Fibroblast of lung (primary cell): ENCODE results near the gene RNF19B.

Experiments
- CTCF ChIP-seq, 2 donors: IDR thresholded peaks in 1 of 2; conservative IDR thresholded peaks in 1 of 2; 1 replicate in 1 of 2; 2 replicates in 1 of 2; pipeline ENCODE4 v1.5.1; 2011 to 2012; ENCODE audit warnings: low read length in 2 of 2, control low read depth in 1 of 2, inconsistent platforms in 1 of 2, low read depth in 1 of 2, mild to moderate bottlenecking in 1 of 2
- EZH2 ChIP-seq: IDR thresholded peaks from 2 replicates; pipeline ENCODE4 v1.5.1; 2012; ENCODE audit warnings: low read length, control low read depth, mild to moderate bottlenecking; ENCODE audit errors: missing control alignments

DNA sequence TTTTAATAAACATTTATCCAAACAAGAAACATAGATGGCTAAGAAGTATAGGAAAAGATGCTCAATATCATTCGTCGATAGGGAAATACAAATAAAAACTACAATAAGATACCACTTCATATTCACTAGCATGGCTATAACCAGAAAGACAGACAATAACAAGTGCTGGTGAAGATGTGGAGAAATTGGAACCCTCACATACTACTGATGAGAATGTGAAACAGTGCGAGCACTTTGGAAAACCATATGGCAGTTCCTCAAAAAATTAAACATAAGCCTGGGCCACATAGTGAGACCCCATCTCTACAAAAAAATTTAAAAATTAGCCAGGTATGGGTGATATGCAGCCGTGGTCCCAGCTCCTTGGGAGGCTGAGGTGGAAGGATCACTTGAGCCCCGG is 54.3 kb downstream of the RNF19B start:
- TF ChIP-seq CTCF (conservative IDR thresholded peaks at IDR 0.05 in 1 of 2, IDR thresholded peaks at IDR 0.05 in 1 of 2; ENCODE audit: low read depth in 1 of 2, low read length in 2 of 2) = no peak
- TF ChIP-seq EZH2 = no peak
